GM08714 (cell line): ENCODE data around the gene VAV2.

Source experiments
- H3K4me3 ChIP-seq: fragments of 200-500 bp; sonication (Bioruptor generic); 2 replicates; pipeline ENCODE4 v1.5.1; 2014; ENCODE audit warnings: mild to moderate bottlenecking, low read length, inconsistent platforms
- ZNF274 ChIP-seq: IDR thresholded peaks from 2 replicates; pipeline ENCODE4 v1.6.1; 2012; ENCODE audit warnings: mild to moderate bottlenecking, low read depth, low read length

Gene VAV2

DNA sequence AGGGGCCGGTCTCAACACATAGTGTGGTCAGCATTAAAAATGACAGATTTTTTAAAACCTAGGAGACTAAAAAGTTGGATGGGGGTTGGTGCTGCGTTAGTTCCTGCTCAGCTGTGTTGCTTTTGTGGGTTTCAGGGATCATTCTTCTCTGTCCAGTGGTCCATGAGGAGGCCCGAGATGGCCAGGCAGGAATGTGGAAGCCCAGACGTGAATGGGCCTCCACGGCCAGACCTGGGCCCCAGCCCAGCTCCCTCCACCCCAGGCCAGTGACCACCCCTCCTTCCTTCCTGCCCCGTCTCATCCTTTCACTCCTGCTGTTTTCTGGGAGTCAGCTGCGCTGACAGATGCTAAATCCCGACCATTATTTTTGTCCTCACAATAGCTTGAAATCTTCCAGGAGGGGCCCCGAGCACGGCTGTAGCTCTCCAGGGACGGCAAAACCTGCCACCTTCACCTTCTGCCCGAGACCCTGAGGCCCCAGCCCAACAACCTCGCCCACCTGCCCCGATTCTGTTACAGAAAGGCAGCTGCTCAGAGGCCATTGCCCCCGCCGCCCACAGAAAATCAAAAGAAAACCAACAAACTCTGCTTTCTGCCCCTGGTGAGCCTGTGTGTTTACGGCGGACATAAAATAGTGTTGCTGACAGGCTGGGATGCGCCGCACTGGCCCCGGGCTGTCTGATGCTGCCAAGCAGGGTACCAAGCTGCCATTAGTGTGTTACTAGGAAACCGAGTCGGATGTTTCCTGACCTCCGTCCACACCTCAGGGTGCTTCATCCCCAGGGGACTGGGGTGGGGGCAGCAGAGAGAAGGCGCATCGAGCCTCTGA, 170.3 kb downstream of the VAV2 start:
- no peak overlapping the region; the same call in 1 of the 2 replicates for H3K4me3 ChIP-seq
- TF ChIP-seq ZNF274: no peak

GRCh38 chr9:133819923-133820322, 172.2 kb downstream of the VAV2 start:
- no peak overlapping the region for H3K4me3 ChIP-seq
- no peak for TF ChIP-seq ZNF274

DNA sequence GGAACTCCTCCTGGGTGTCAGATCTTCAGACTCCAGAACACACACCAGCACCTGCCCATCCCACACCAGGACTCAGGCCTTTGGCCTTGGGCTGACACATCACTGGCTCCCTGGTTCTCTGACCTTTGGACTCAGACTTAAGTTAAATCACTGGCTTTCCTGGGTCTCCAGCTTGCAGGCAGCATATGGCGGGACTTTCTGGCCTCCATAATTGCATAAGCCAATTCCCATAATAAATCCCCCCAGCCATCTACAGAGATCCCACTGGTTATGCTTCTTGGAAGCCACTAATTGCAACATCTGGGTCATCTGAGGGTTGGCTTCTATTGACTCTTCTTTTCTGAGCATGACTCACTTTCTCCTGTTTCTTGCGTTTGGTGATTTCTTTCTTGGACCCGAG, 173.7 kb downstream of the VAV2 start:
- no peak for TF ChIP-seq ZNF274
- H3K4me3 ChIP-seq: no peak overlapping the region

- no peak for TF ChIP-seq ZNF274
- no peak overlapping the region for H3K4me3 ChIP-seq
These were observed 176.3 kb downstream of the VAV2 start for GRCh38 chr9:133815781-133816180.

DNA sequence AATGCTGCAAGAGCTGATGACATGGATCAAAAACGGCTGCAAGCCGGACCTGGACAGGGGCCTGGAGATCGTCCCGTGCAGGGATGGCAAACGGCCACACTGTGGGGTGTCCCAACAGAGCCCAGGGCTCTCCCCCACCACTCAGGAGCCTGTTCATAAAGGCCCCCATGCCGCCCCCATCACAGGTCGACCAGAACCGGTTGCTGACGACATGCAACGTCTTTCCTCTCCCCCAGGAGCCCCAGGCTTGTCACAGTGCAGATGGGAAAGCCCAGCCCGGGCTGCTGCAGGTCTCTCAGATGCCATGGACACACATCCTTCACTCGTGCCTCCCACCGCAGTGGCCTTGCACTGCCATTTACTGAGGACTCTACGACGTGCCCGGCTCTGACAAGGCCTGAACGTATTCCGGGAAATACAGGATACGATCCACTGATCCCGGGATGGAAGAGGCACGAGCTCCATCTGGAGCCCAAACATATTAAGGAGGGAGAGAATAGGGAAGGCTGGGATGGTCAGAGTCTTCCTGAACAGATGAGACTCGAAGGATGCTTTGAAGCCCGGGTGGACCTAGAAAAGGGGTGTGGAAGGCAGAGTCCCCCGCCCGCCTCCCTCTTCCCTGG, 177.4 kb downstream of the VAV2 start:
- TF ChIP-seq ZNF274: no peak
- no peak overlapping the region for H3K4me3 ChIP-seq

DNA sequence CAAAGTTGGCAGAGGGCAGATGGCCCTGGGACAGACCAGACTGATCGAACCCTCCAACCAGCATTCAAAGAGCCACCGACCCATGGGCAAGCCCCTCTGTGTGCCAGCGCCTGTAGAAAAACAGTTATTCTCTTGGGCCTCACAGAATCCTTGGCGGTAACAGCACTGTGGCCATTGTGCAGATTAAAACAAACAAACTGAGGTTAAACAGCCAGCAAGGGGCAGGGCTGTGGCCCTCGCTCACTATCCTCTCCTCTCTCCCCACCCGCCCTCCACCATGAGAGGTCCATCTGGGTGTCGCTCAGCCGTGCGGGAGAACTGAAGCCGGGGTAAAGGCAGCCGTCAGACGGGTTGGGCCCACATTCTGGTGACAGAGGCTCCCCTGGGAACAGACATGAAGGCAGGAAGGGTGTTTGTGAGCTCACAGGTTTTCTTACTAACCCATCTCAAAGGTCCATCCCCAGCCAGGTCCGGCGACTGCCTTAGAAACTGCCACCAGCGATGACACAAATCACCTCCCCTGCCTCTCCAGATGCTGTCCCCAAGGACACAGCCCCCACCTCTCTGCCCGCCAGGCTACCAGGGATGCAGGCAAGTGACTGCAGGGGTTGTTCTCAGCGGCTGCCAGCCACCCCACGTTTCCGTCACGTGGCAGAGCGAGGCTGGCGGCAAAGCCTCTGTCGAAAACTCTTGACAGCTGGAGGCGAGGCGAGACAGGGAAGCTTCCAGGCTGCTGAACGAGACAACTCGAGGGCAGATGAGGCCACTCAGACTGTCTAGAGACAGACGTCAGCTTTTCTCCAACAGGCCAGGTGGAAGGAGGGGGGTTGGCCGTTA, 178.2 kb downstream of the VAV2 start:
- TF ChIP-seq ZNF274: no peak
- no peak overlapping the region for H3K4me3 ChIP-seq

DNA sequence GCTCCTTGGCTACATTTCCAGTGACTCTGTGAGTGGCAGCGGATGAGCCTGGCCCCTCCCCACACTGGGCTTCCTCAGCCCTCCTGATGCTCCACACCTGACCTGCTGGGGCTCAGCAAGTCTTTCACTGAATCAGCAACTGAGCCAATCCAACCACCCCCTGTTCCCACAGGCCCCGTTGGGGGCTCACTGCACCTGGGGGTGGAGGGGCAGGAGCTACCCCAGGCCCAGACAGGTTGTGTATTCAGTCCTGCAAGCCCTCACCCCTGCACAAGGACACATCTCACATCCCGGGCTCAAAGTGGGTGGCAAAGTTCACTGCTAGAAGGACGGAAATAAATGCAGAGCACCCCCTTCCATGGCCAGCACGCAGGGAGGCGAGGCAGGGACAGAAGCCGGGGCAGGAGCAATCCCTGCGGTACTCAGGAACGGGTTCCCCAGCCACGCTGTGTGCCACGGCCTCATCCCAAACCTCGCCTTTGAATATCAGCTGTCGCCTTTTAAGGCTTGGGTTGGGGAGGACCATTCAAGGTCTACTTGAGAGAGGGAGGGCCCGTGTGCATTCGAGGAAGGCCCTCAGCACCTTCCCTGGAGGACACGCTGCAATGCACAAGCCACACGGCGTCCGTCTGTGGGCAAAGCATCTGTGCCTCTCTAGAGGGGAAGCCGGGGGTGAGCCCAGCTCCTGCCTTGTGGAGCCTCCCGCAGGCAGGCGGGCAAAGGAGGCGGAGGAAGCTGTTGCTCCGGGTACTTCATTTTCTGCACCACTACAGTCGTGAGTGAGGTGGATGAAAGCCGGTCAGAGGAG, 179.0 kb downstream of the VAV2 start:
- no peak overlapping the region for H3K4me3 ChIP-seq
- TF ChIP-seq ZNF274: no peak

DNA sequence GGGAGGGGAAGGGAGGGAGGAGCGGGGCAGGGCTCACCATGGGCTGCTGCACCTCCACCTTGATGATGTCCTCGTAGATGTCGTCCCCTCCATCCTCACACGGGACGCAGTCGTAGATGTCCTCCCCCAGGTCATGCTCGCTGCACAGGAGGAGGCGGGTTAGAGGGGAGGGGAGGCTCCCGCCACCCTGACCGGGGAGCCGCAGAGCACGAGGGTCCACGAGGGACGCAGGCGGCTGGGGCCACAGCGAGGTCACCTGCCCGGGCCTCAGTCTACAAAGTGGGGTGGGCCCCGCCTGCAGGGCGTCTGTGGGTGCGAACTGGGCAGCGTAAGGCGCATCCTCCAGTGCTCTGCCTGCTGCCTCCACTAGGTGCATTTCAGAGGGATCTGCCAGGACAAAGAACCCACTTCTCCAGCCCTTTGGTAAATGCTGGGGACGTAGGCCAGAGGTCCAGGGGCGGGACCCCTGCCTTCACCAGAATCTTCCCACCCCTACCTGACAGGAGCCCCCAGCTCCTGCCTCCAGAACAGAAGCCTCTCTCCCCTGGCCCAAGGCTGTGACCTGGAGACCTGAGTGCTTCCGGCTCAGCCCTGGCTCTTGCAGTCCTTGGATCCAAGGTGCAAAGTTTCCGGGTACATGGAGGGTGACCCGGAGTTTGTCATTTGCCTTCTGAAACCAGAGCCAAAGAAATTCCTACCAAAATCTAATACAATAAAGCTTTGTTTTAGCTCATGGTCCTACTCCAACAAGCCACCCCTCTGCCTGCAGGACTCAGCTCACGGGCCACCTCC, 179.9 kb downstream of the VAV2 start:
- TF ChIP-seq ZNF274: no peak
- no peak overlapping the region for H3K4me3 ChIP-seq

DNA sequence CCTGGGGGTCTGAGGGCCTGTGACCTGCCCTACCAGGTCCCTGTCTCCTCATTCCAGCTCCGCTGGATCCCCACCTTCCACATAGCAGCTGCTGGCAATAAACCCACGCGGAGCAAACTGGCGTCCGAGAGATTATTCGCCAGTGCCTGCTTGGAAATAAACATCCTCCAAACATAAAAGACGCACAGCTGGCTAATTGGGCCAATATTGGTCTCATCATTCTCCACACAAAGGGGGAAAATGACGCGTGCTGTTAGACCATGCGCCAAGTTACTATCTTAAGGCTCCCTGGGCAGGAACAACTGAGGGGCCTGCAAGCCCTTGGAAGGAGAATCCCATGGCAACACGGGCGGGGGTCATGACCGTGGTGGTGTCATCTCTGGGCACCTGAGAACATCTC, 180.7 kb downstream of the VAV2 start:
- TF ChIP-seq ZNF274: no peak
- H3K4me3 ChIP-seq: no peak overlapping the region

DNA sequence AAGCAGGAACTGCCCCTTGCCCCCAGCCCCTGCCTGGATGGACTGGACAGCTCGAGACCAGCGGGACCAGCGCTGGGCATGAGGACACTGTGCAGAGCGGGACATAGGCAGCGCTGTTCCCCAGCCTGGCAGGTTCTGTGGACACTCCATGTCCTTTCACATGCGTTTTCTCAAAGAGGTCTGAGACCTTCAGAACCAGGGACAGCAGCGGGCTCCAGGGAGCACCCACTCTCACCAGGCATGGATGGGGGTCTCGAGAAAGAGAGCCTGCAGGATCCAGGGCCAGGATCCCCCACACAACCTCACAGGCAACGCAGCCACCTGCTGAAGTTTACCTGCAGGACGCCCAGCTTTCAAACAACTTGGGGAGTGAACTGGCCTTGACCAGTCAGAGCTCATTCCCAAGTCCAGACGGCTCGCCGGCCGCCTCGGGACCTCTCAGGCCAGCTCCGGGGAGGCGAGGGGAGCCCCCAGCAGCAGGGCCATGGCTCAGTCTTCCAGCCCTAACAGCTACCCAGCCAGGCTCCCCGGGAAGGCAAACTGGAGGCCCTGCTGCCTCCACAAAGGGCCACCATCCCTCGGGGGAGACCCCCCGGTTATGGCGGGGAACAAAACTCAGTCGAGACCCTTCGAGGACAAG, 181.4 kb downstream of the VAV2 start:
- TF ChIP-seq ZNF274: no peak

DNA sequence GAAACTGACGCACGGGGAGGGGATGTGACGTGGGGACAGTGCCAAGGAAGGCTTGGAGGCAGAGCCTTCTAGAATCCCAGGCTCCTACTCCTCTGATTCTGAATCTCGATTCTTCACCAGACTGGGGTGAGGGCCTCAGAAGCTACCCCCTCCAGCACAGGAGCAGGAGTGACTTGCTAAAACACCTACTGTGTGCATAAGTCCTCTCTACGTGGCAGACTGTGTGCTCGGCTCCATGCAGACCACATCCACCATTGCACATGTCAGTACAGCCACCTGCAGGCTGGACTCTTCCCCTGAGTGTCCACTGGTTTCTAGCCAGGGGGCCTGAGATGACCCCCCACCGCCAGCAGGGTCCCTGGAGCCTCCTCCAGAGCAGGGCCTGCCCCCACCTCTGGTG, 182.8 kb downstream of the VAV2 start:
- TF ChIP-seq ZNF274: no peak

More for the DNA sequence above, 181.4 kb downstream of the VAV2 start:
- H3K4me3 ChIP-seq: no peak overlapping the region

DNA sequence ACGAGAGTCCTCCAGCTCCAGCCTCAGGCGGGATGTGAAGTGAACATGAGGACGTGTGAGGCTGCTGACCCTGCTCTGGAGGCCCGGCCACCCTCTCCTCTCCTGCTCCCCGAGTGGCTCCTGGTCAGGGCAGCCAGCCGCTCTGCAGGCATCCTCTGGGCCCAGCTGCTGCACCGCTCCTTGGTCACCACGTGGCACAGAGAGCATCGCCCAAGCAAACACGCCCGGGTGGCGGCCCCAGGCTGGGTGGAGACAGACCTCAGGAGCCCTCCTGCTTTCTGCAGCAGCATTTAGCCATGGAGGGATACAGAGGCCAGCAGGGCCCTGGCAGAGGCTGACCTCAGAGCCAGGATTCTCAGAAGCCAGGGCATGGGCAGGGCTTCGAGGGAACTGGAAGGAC, 184.3 kb downstream of the VAV2 start:
- TF ChIP-seq ZNF274: no peak
- no peak overlapping the region for H3K4me3 ChIP-seq

More for the DNA sequence above, 182.8 kb downstream of the VAV2 start:
- no peak overlapping the region for H3K4me3 ChIP-seq

- no peak for TF ChIP-seq ZNF274
- H3K4me3 ChIP-seq: no peak overlapping the region
These were observed 185.1 kb downstream of the VAV2 start for GRCh38 chr9:133807037-133807436.

- no peak for TF ChIP-seq ZNF274
- no peak overlapping the region for H3K4me3 ChIP-seq
These were observed 185.5 kb downstream of the VAV2 start for GRCh38 chr9:133806623-133807010.
